GM18870 (cell line): ENCODE results near the gene ZBTB20.
A peak's percentile ranks its signal among the peaks of the same experiment; 100 is the strongest.

ENCODE experiments used
- ATAC-seq: cut with Tn5 transposase; IDR thresholded peaks from one replicate; pipeline ENCODE4 v1.9.1; 2021; ENCODE audit warnings: moderate library complexity; ENCODE audit not compliant: unreplicated experiment

ZBTB20 gene

GRCh38 chr3:115022199-115022598 is 124.9 kb downstream of the ZBTB20 start:
- ATAC-seq = no peak

- ATAC-seq = no peak
Measured at GRCh38 chr3:115021061-115021460, 126.0 kb downstream of the ZBTB20 start.

- no peak for ATAC-seq
Measured at GRCh38 chr3:115019900-115020299, 127.2 kb downstream of the ZBTB20 start.

- no peak for ATAC-seq
Measured at GRCh38 chr3:115018694-115019093, 128.4 kb downstream of the ZBTB20 start.

GRCh38 chr3:115007966-115008365 is 139.1 kb downstream of the ZBTB20 start:
- ATAC-seq = no peak

GRCh38 chr3:115004201-115005140 is 142.6 kb downstream of the ZBTB20 start:
- no peak for ATAC-seq

GRCh38 chr3:114998971-114999579 is 148.0 kb downstream of the ZBTB20 start:
- no peak for ATAC-seq

- peak; percentile 50 for ATAC-seq
Measured at GRCh38 chr3:114994554-114995341, 152.3 kb downstream of the ZBTB20 start.

GRCh38 chr3:114985776-114986175 is 161.3 kb downstream of the ZBTB20 start:
- ATAC-seq = no peak

- ATAC-seq = no peak
Measured at GRCh38 chr3:114983248-114983647, 163.8 kb downstream of the ZBTB20 start.

GRCh38 chr3:114974387-114974786 is 172.7 kb downstream of the ZBTB20 start:
- ATAC-seq = peak; percentile 96

GRCh38 chr3:114973536-114973935 is 173.6 kb downstream of the ZBTB20 start:
- no peak for ATAC-seq

- no peak for ATAC-seq
Measured at GRCh38 chr3:114967168-114967567, 179.9 kb downstream of the ZBTB20 start.

GRCh38 chr3:114962189-114962588 is 184.9 kb downstream of the ZBTB20 start:
- no peak for ATAC-seq

- no peak for ATAC-seq
Measured at GRCh38 chr3:114958930-114959329, 188.2 kb downstream of the ZBTB20 start.

GRCh38 chr3:114953800-114954199 is 193.3 kb downstream of the ZBTB20 start:
- no peak for ATAC-seq

GRCh38 chr3:114953215-114953799 is 193.8 kb downstream of the ZBTB20 start:
- ATAC-seq = no peak

GRCh38 chr3:114942773-114943172 is 204.3 kb downstream of the ZBTB20 start:
- ATAC-seq = no peak

- ATAC-seq = no peak
Measured at GRCh38 chr3:114941626-114942309, 205.3 kb downstream of the ZBTB20 start.

GRCh38 chr3:114939920-114940319 is 207.2 kb downstream of the ZBTB20 start:
- ATAC-seq = no peak
